NCI-H748 treated with DMSO at 0.1 percent for 48 hours (cell line): ENCODE data around the gene UBASH3A.
A peak's percentile ranks its signal among the peaks of the same experiment; 100 is the strongest.

ENCODE experiments used
- DNase-seq: peaks from one replicate; lab custom pipeline; 2025; lab: John Stamatoyannopoulos, UW

The UBASH3A gene

GRCh38 chr21:42374864-42375499, 28.7 kb upstream of the UBASH3A start:
- DNase-seq, result no peak

DNA sequence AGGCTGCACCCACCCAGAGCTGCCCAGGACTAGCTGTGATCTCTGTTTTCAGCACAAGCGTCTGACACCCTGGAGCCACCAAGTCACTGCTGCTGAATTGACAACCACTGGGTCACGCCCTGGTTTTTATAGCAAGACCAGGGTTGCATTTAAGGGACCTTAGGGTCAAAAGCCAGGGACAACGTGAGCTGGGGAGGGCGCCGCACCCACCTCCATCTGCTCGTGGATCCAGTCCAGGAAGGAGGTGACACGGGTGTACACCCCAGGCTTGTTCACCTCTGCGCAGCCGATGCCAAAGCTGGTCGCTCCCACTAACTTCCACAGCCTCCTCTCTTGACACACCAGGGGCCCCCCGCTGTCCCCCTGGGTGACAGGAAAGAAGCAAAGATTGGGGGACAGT, 28.2 kb upstream of the UBASH3A start:
- no peak for DNase-seq

DNA sequence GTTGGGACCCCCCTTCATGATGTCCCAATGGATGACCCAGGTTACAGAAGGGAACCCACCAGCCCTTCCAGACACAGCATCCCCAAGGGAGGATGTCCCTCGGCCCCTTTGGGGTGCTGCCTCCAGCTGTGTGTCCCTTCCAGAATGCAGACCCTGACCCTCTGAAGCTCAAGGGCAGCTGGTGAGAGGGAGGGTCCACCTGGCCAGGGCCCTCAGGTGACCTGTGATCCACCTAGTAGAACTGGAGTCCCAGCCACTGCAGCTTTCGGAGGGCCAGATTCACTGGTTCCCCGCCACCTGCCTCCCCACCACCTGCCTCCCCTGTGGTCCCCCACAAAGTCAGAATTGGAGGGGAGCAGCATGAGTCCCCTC, 27.8 kb upstream of the UBASH3A start:
- no peak for DNase-seq

DNA sequence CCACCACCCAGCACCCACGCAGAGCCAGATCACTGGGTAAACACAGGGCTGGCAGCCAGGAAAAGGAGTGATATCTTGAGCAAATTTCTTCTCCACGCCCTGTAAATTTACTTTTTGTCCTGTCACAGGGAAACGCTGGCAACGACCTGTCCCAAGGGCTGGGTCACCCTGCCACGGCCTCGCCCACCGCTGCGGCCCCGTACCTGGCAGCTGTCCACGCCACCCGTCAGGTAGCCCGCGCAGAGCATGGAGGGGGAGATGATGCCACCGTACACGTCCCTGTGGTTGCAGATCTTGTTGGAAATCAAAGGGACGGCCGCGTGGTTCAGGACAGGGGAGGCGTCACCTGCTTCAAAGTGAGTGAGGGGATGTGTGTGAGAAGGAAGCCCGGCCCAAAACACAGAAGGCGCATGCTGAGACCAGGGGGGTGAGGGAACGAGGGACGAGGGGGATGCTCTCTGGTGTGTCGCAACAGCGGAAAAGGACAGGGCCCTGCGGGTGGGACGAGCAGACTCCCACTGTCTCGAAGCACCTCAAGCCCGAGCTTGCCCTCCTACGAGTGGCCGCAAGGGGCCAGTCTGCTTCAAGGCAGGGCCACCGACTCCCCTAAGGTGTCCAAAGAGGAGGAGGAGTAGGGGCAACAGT, 27.2 kb upstream of the UBASH3A start:
- DNase-seq, result no peak

- no peak for DNase-seq
Measured at GRCh38 chr21:42377211-42377950, 26.3 kb upstream of the UBASH3A start.

- DNase-seq, result no peak
Measured at GRCh38 chr21:42377951-42378340, 25.8 kb upstream of the UBASH3A start.

DNA sequence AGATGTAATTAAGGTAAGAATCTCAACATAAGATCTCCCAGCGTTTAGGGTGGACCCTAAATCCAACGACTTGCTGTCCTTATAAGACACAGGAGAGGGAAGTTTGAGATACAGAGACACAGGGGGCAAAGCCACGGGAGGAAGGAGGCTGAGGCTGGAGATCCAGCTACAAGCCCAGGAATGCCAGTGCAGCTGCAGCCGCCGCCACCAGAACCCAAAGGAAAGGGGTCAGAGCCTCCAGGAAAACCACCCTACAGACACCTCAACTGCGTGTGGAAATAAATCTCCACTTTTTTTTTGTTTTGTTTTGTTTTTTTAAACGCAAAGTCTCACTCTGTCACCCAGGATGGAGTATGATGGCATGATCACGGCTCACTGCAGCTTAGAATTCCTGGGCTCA, 25.3 kb upstream of the UBASH3A start:
- DNase-seq, result no peak

- no peak for DNase-seq
Measured at GRCh38 chr21:42379426-42380215, 24.1 kb upstream of the UBASH3A start.

GRCh38 chr21:42381347-42381984, 22.2 kb upstream of the UBASH3A start:
- DNase-seq, result no peak

GRCh38 chr21:42382915-42383314, 20.8 kb upstream of the UBASH3A start:
- no peak for DNase-seq

DNA sequence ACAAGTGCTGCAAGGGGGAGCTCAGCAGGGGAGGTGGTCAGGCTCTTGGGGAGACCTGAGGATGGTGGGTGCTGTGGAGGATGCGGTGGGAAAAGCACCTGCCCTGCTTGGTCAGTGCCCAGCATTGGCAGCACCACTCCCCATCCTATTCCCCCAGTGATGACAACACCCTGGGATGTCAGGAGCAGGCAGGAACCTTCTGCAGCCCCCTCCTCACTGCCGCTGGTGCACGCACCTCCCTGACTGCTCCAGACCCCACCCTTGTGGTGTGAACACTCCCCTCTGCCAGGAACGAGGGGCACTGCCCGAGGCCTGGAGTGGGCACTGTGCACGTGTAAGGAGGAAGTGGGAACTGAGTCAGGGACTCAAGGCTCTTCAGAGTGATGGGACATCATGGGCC, 20.4 kb upstream of the UBASH3A start:
- no peak for DNase-seq

DNA sequence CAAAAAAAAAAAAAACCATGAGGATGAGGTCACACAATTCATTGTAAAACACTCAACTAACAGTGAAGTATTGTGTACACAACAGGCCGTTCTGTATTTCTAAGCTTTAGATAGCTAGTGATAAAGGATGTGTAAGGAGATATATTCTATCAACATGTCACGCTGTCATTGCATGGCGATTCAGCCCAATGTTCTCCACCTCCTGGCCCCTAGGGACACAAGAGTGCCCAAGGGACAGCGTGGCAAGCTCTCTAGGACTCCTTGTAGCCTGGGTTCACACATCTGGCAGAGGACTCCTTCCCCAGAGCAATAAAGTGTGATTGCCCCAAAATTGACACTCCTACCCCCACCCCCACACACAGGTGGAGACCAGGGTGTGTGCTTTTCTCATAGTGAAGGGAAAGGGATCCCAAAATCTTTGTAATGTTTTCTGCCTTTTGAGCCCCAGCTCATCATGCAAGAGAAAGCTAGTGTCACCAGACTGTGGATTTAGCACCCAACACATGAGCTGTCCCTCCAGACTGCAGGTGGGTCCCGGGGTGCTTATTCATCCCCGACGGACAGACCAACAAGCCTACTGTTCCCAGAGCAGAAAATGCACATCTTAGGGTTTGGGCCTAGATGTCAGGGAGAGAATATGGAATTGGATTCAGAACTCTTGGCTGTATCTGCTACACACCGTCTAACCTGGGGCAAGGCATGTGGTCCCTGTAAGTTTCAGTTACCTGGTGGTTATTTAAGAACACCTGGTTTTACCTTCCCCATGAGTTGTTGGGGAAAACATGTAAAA, 19.4 kb upstream of the UBASH3A start:
- no peak for DNase-seq

- DNase-seq, result no peak
Measured at GRCh38 chr21:42384989-42385388, 18.7 kb upstream of the UBASH3A start.

- no peak for DNase-seq
Measured at GRCh38 chr21:42385619-42386018, 18.1 kb upstream of the UBASH3A start.

DNA sequence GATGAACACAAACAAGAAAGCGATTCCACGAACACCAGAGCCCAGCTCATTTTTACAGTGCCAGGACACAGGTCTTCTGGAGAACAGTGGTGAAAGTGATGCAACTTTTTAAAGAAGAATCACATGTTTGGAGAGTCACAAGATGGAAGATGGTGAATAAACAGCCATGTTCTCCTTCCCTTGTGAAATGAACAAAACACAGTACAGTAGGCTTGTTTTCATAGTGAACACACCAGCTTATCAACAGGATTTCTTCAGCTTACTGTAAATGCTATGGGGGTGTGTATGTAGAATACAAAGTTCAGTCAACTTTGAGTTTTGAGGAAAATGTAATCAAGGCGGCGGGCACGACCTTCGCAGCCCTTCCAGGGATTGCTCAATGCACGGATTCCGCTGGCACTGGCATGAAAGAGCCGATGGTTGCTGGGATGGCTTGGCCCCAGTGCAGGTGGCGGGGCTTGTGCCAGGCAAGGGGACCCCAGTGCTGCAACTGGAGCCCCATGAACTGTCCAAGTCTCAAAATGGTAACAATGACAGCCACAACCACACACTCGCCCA, 17.6 kb upstream of the UBASH3A start:
- DNase-seq, result no peak

- no peak for DNase-seq
Measured at GRCh38 chr21:42387164-42387563, 16.5 kb upstream of the UBASH3A start.

- no peak for DNase-seq
Measured at GRCh38 chr21:42387843-42388340, 15.8 kb upstream of the UBASH3A start.

- DNase-seq, result peak; percentile 71
Measured at GRCh38 chr21:42388740-42389448, 14.8 kb upstream of the UBASH3A start.

GRCh38 chr21:42389449-42389835, 14.3 kb upstream of the UBASH3A start:
- peak; percentile 76 for DNase-seq

- DNase-seq, result no peak
Measured at GRCh38 chr21:42390193-42390592, 13.5 kb upstream of the UBASH3A start.
